Panc1 (cell line): ENCODE data around the gene KRT78.

Source experiments
- CTCF ChIP-seq: fragments of 450-650 bp; IDR thresholded peaks from 2 replicates; pipeline ENCODE4 v1.5.1; 2017; ENCODE audit warnings: mild to moderate bottlenecking
- POLR2AphosphoS5 ChIP-seq: IDR thresholded peaks from 2 replicates; pipeline ENCODE4 v1.6.1; 2012; ENCODE audit warnings: mild to moderate bottlenecking, low read depth, low read length, moderate library complexity
- REST ChIP-seq, 2 experiments: IDR thresholded peaks; 2 replicates each; pipeline ENCODE4 v1.6.1; 2011 to 2012; ENCODE audit warnings: low read depth in 2 of 2, control low read depth in 1 of 2, low read length in 1 of 2, mild to moderate bottlenecking in 1 of 2, moderate library complexity in 1 of 2; ENCODE audit not compliant: insufficient read depth in 1 of 2
- SIN3A ChIP-seq: IDR thresholded peaks from 2 replicates; pipeline ENCODE4 v1.6.1; 2012; ENCODE audit warnings: low read depth, mild to moderate bottlenecking, low read length, moderate library complexity, borderline replicate concordance; ENCODE audit not compliant: insufficient read depth

- TF ChIP-seq CTCF (no peak), POLR2AphosphoS5 (no peak), REST (IDR thresholded peaks at IDR 0.05; ENCODE audit: insufficient read depth in 1 of 2, low read depth in 2 of 2, low read length in 1 of 2) (no peak), SIN3A (no peak)
Observed at GRCh38 chr12:52847335-52848102, 1.3 kb downstream of the KRT78 start.
